Smooth muscle cell of the brain vasculature (primary cell): Measurements from ENCODE around the gene RNPEPL1.

Experiments
- DNase-seq: peaks from one replicate; pipeline ENCODE4 v3.0.0-alpha.2; 2012; ENCODE audit warnings: low read depth, low spot score

The RNPEPL1 gene

DNA sequence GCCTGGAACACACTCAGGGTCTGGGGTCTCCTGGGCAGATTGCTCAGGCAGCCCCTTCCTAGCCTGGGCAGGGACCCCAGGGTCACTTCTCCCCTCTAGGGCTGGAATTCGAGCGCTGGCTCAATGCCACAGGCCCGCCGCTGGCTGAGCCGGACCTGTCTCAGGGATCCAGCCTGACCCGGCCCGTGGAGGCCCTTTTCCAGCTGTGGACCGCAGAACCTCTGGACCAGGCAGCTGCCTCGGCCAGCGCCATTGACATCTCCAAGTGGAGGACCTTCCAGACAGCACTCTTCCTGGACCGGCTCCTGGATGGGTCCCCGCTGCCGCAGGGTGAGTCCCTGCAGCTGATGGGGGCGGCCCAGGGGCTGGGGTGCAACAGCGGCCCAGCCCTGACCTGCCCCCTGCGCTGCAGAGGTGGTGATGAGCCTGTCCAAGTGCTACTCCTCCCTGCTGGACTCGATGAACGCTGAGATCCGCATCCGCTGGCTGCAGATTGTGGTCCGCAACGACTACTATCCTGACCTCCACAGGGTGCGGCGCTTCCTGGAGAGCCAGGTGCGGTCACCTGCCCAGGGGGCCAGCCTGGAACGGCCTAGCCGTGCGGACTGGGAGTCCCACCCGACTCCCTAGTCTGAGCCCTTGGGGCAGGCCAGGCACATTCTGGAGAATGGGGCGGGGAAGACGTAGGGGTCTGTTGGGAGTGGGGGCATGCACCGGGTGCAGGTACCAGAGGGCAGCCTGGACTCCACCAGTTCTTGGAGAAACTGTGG, 8.3 kb downstream of the RNPEPL1 start:
- DNase-seq = no peak

- DNase-seq = no peak
Observed at GRCh38 chr2:240577281-240578109, 9.2 kb downstream of the RNPEPL1 start.

- DNase-seq = no peak
Observed at GRCh38 chr2:240578110-240578450, 9.8 kb downstream of the RNPEPL1 start.

GRCh38 chr2:240578488-240578887, 10.2 kb downstream of the RNPEPL1 start:
- DNase-seq = no peak

DNA sequence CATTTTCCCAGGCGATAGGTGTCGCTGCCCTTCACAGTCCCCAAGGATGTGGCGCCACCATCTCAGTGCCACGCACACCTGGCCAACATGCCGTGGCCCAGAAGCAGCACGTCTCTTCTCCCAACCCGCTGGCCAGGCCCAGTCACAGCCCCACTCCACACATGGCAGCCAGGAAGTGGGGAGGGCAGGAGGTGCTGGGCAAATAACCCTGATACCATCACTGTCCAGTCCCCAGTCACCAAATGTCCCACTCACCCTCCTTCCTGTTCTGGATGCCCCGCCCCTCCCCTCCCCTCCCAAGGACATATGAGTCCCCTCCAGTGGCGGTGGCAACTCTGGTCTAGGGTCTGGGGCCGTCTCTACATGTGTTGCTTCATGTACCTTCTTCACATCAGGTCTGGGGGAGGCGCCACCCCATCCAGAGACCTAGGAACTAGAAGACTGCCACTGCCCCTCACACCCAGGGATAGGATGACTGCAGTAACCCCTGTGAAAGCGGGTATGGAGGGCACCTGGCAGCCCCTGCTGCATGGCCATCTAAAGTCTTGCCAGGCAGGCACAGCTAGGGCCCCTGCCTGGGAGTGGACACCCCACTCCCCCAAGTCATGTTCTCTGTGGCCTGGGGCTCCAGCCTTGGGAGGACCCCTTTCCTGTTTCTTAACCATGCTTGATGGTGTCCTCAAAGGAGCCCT, 10.9 kb downstream of the RNPEPL1 start:
- no peak for DNase-seq

DNA sequence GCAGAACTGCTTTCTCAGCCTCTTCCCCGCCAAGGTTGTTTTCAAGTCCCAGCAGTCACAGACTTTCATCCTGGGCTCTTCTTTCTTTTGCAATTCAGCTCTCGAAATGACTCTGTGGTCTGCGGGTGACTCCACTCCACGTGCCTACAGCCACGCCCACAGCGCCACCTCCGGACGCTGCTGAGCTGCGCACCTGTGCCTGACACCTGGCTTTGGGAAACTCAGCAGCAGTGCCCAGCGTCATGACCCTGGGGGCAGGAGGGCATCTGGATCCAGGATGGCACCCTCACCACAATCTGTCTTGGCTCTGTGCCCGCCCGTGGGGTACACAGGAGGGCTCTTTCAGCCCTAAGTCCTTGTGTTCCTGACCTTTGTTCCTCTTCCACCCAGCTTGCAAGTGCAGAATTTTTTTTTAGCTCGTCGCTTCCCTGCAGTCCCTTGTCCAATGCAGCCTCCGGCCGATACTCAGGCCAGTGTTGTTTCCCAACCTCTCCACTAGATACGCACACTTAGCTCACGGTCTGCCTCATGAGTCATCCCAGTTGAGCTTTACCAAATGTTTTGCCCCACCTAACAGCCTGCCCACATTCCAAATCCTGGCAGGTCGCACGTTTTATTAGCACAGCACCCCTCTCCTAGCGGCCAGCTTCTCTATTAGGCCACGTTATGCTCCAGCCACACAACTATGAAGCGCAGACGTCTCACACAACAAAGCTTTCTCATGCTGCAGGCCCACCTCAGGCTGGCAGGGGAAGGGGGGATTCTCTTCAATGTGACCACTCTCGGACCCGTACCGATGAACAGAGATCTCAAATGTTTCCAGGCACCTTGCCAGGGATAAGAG, 11.7 kb downstream of the RNPEPL1 start:
- no peak for DNase-seq

DNA sequence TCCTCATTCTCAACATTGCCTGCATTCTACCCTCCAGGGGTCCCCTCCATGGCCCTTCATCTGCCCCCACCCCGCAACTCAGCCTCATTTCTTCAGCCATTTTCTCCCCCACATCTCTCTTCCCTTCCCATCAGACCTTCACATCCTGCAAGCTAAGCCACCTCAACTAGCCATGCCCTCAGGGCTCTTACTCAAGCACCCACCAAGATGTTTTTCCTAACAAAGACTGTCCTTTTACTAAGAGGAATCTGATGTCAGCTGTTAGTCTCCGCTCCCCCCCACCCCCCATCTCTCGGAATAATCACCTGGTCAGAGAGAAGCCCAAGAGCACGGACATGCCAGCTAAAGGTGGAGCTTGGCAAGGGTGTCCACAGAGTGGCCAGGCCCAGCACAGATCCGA, 13.5 kb downstream of the RNPEPL1 start:
- no peak for DNase-seq

GRCh38 chr2:240582781-240583180, 14.5 kb downstream of the RNPEPL1 start:
- DNase-seq = no peak

- no peak for DNase-seq
Observed at GRCh38 chr2:240583774-240584173, 15.5 kb downstream of the RNPEPL1 start.

DNA sequence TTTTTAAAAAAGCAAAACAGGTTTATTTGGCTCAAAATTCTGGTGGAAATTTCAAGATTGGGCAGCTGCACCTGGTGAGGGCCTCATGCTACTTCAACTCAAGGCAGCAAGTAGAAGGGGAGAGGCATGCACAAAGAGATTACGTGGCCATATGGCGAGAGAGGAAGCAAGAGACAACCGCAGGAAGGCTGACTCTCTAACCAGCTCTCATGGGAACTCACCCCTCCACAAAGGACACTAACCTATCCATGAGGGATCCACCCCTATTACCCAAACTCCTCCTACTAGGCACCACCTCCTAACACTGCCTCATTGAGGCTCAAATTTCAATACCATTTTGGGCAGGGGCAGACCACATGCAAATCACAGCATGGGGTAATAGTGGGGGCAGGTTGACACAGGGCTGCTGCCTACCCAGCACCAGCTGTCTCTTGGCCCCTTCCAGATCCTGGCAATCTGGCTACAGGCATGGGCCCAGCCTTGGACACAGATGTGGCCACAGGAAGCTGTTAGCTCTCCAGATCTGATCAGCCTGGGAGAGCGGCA, 16.3 kb downstream of the RNPEPL1 start:
- DNase-seq = no peak

DNA sequence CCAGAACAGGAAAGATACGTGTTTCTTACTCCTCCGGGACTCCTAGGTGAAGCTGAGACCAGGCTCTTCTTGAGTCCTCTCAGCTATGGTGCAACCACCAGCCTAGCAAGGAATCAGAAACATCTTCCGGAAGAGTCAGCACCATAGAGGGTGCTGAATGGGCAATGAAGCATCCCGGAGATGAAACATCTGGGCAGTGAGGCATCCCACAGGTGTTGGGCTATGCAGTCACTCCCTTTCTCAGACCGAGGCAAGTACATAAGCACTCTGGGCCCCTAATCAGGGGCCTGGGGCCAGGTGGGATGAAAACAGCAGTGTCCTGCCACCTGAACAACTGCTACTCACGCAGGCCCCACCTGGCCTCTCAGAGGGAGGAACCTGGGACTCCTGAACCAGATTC, 16.8 kb downstream of the RNPEPL1 start:
- no peak for DNase-seq

- no peak for DNase-seq
Observed at GRCh38 chr2:240585681-240586197, 17.5 kb downstream of the RNPEPL1 start.

GRCh38 chr2:240586198-240586918, 18.1 kb downstream of the RNPEPL1 start, which contains the start of gene CAPN10:
CAPN10 (plus strand) TSS chr2:240586734; CDS start chr2:240586912, 178 bp downstream.
- DNase-seq = peak; percentile 88

DNA sequence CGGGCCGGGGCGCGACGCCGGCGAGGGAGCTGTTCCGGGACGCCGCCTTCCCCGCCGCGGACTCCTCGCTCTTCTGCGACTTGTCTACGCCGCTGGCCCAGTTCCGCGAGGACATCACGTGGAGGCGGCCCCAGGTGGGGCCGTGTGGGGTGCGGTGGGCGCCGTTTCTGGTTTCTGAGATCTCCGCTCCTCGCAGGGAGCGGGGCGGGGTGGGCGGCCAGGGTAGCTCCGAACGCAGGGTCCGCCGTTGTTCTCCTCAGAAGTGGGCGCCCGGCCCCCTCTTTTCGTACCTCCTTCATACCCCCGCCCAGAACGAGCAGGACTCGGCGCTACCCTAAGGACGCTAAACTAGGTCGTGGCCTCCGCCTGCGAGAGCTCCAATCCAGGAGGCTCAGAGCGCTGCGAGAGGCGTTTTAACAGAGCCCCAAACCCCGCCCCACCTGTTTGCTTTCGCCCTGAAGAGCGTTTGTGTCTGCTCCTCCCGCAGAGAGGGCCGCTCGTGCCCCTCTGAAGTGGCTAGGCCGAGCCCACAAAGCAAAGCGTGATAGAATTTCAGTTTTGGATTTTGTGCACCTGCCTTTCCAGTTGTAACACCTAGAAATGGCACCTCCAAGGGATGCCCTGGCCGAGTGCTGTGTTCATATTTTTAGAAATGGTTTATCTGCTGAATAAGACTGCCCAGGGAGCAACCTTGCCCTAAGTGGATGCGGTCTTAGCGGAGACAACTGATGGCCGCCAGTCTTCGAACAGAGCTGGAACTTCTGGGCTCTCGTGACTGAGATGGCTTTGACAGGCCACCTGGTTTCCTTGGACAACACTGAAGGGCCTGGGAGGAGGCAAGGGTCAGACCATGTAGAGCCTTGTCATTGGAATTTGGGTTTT, 18.9 kb downstream of the RNPEPL1 start:
- DNase-seq = no peak

DNA sequence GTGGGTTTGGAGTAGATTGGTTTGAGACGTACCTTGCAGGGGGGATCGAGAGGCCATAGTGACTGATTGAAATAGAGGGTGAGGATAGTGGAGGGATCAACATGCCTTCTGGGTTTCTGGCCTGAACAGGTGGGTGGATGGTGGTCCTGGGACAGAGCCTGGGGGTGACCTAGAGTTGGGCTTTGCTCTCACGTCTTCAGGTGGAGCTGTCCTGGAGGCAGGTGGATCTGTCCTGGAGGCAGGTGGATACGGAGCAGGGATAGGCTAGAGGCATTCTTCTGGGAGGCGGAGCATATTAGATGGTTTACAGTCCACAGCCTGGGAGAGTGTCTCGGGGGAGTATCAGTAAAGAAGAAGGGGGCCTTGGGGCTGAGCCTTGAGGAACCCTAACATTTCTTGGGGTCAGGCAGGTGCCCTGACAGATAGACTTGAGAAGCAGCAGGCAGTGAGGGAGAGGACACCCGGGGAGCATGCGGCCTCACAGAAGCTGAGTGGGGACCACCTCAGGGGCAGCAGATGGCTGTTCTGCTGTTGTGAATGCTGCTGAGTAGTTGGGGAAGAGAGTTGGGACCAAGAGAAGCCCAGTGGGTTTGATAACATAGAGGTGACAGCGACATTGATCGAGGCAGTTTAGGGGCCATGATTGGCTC, 19.8 kb downstream of the RNPEPL1 start:
- no peak for DNase-seq

GRCh38 chr2:240588669-240589068, 20.4 kb downstream of the RNPEPL1 start:
- no peak for DNase-seq

DNA sequence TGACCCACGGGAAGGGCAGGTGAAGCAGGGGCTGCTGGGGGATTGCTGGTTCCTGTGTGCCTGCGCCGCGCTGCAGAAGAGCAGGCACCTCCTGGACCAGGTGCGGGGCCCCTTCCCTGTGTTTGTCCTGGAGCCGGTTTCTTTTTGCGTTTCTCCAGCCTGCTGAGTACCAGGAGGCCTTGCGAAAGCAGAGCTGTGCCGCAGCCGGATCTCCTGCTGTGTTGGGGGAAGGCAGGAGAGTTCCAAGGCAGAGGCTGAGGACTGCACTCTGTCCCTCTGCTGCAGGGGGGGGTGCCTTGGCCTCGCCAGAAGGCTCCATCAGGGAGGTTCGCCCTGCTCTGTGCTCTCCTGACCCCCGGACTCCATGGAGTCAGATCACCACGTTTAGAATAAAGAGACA, 21.1 kb downstream of the RNPEPL1 start:
- no peak for DNase-seq

DNA sequence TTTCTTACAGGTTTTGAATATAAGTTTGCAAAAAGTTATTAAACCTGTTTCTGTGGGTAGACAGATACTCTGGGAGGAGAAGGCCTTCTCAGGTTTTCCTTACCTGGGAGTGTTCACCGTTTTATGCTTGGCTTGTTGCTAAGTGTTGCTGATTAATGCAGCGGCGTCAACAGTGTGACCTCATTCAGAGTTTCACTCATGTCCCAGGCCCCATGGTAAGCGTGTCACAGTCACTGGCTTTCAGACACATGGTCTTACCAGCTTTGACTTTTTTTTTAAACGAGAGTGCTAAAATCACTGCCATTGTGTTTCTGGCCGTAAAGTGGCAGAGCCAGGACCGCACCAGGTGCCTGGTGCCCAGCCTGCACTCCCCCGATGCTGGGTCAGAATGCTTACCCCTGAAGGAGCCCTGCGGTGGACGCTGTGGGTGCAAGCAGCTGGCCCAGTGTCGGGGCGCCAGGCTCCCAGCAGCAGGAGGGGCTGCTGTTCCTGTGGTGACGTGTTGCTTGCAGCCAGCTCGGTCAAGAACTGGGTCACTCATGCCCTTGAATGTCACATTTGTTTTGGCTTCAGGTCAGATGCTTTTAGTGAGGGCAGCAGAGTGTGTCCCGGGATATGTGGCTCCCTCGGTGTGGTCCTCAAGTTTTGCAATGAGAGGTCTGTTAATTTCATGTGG, 21.7 kb downstream of the RNPEPL1 start:
- no peak for DNase-seq
